ENCODE results near the gene SIK3.

SIK3 gene

DNA sequence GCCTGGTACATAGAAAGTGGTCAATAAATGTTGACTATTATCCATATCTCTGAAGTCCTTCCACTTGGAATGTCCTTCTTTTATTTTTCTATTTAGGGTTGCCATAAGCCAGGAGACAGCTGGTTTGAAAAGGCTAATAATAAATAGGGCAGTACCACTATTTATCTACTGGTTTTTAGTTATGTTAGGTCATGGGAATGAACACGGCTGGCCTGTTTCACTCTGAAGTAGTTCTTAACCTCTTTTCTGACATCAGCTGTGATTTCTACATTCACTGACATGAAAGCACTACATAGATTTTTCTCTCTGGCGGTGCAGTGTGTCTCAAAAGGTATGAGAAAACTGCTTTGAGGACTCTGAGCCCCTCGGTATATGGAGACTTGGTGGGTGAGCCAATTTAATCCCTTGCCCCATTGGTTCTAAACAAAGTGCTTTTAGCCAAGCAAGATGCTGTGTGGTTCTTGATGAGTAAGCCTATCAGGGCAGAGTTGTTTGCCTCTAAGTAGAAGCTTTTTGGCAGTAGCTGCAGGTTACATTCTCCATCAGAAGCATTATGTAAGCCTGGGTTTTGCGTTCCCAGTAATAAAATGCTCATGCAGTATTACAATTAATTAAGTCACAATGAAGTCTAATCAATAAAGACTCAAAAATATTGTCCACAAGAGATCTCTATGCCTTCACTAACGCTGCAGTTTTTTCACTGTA is 212.1 kb downstream of the SIK3 start:
- no peak for DNase-seq

DNA sequence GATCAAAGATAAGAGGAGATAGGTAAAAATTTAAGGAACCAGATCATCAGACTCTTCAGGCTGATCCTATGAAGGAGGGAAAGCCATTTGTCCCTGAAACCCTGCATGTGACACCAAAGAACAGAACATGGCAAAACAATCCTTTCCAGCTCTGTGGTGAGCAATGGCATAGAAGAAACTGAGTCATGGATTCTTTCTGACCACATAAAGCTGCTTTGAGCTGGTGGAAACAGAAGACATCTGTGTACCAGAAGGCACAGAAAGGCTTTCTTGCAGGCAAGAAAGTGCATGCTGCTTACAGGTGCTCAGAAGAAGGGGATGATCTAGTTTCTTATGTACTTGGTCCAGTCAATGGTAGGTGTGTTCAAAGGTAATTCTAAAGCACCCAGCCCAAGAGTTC is 215.8 kb downstream of the SIK3 start:
- DNase-seq, result no peak

DNA sequence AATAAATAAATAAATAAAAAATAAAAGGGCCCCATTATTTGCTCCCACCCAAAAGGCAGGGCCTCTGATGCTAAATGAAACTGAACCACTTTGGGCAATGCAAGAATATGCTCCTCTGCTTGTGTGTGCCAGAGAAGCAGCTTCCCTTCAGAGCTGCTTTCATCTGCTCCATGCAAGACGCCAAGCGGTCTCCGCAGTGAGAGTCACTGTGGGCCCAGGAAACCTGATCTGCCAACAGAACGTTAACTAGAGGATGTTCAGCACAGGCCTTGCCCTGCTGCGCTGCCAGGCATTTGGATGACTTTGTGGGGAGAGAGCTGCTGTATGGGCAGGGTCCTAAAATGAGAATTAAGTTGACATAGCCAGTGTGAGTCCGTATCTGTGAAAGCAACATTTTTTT is 217.1 kb downstream of the SIK3 start:
- no peak for DNase-seq

DNA sequence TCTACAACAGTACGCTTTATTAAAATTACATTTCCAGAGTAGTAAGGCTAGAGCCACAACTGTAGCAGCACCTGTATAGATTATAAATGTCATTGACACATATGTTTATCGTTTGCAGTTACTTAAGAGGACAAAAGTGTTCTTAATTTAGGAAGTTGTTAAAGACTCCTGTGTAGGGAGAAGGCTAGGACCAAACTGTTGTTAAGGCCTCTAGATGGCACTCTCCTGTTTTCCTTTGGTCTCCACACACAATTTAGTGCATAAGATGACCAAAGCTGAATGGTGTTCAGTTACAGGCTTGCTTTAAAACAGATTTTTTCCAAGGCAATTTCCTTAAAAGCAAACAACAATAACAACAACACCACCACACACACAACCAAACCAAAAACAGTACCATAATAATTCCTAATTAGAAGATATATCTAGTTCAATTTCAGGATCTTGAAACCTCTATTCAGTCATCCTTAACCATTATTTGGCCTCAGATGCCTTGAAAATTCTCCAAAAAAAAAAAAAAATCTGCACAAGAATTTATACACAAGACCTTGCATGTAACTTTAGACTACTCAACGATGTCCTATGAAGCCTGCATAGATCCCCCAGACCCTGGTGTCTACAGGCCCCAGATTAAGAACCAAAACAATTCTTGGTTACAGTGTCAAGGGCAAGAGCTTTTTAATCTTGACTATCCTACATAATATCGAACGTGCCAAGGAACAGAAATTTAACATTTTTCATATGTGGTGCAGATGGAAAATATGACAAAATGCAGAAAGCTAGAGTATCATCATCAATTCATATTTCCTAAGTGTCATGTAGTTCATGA is 218.2 kb downstream of the SIK3 start:
- peak; percentile 64 for DNase-seq

DNA sequence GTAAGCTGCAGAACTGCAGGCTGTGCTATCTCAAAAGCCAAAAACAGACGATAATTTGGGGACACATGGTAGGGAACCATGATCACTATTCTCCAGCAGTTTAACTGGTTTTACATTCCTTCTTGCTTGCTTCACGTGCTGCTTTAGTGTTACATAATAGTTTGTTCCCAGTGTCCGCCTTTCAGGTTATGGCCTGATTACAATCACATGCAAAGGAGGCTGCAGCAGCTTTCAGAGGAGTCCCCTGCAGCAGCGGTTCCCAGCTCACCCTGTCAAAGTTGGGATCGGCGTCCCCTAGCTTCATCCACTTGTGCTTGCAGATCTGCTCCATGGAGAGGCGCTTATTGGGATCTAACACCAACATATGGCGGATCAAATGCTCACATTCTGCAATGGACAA is 221.6 kb downstream of the SIK3 start:
- DNase-seq, result no peak

DNA sequence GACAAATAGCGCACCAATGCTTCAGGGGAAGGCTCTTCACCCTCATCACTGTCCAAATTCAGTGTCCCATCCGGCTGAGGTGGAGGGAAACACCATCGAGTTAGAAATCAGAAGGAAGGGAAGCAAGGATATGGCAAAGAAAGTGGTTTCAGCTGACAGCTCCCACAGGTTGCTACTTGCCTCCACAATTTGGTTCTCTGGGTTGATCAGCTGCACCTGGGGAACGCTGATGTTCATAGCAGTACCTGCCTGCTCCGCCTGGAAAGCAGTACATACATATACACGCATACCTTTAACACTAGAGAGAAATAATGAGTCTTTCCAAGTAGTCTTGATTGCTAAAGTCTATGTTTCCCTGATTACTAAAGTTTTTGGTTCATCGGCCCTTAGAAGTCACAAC is 223.0 kb downstream of the SIK3 start:
- no peak for DNase-seq

DNA sequence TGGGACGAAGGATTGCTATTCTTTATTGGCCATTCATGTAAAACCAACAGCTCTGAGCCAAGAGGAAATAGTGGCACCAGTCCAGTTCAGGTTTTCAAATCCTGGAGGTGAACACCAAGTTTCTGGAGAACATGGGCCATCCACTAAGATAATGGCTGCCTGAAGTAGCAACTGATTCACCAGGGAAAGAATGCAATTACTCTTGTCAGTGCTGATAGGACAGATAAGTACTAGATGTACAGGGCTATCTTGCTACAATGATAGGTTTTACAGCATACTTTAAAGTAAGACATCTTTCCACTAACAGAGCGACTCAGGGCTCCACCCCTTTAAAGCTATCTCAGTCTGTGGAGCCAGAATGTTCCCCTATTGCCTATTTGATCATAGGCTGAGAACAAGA is 224.0 kb downstream of the SIK3 start:
- DNase-seq, result no peak

DNA sequence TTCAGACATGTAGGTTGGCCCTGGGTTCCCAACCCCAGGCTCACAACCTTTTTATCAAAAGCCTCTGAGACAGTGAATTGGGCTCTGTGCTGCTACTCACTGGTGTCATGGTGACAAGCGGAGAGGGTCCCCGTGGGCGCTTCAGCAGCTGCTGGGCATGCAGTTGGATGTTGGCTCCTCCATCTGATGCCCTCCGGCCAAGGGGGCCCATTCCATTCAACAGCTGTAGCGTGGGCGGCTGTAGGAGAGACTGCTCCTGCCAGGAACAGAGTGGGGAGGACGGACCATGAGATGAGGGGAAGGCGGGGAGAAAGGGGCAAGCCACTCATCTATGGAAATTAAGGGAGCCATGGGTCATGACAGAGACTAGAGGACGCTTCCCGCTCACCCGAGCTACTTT is 224.8 kb downstream of the SIK3 start:
- DNase-seq, result no peak

DNA sequence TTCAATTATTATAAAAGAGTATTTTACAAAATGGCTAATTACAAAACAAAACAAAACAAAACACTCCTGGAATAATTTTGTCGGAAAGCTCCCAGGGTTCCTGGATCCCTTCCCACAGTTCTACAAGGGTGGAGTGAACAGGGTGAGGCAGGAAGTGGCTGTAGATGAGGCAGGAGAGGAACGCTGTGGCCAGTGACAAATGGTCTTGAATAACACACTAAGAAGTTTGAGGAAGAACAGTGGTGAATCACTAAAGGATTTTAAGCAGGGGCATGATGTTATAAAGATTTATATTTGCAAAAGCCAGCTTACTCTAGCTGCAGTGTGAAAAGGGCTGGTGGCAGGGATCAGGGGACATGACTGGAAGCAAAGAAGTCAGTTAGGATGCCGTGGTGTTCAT is 227.0 kb downstream of the SIK3 start:
- DNase-seq, result no peak

DNA sequence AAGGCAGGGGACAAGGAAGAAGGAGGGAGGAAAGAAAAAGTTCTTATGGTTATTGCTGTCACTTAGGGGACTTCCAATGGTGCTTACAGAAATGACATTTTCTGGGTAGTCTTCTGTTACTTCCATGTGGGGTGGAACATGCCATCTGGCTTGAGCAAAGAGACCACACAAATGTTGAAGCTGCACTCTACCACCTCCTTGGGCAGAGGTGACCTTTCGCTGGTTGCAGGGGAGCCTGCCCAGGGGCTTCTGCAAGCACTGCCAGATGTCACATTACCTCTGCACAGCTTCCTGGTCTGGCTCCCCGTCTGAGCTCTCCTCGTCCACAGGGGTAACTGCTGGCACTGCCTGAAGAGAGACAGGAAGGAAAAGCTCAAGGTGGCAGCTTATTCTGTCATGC is 228.2 kb downstream of the SIK3 start:
- no peak for DNase-seq

DNA sequence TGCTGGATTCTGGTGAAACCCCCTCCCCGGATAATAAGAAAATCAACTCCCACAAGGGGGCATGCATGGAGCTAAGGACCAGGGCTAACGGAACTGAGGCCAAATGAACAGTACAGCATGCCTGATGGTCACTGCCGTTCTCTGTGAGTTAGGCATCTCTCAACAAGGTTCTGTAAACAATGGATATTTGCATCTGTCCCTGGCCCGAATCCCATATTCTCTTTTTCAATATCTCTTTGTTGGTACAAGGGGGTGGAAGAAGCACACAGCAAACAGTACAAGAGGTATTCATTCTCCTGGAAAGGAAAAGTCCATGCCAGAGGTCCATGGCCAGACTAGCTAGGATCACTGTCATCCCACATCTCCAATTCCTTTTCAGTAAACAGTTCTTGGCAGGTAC is 228.6 kb downstream of the SIK3 start:
- DNase-seq, result no peak

DNA sequence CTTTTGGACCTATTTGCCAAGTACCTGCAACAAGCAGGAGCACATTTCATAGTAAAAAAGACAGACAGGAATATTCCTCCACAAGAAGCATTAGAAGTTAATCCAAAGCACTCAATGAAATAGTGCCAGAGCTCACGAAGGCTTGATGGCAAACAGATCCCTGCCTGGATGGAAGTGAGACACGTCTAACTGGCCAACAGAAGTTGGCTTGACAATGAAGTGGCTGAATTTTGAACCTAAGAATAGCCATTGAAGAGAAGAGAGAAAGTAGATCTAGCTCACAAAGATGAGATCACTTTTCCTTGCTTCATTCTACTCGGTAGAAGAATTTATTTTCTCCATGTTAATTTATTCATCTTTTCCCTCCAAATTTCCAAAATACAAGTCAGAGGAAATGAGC is 230.2 kb downstream of the SIK3 start:
- DNase-seq, result no peak

DNA sequence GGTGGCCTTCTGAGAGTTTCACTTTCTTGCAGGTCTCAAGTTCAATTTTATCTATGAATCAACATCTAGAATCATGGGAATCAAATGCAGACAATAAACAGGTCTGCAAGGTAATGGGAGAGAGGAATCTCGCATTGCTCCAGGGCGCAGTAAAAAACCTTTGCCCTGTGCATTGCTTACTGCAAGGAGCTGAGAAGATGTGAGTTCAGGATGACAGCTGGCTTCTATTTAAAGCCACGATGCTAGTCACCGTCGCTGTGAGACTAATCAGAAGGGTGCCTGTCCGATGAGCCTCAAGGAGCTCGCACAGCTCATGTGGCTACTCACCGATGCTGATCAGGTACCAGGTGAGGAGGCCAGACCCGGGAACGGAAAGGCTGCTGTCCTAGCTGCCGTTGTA is 230.6 kb downstream of the SIK3 start:
- DNase-seq, result no peak

DNA sequence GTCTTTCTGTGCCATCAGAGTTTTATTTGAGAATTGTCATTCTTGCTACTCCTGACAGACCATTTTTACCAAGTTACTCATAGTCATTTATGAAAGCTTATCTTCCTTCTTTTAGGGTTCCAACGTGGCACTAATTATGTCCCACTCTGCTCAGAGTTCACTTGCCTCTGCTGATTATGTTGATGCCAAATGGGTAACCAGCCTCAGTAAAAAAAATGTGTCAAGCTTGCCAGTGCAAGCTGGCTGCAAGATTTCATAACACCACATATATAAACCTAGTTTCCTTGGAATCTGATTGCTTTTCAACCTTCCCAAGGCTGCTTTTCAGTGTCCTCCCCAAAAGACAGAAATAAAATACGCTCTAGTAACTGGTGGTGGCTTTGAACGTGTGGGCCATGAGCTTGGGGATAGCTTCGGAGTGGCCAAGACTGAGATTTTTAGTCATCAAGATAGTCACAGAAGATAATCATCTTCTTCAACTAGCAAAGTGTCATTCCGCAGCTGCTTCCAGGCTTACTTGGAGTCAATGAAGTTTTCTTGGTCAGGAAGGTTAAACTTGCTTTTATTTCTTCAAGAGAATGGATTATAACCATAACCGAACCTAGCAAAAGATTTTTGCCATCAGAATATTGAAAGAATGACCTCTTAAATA is 231.3 kb downstream of the SIK3 start:
- DNase-seq, result no peak

DNA sequence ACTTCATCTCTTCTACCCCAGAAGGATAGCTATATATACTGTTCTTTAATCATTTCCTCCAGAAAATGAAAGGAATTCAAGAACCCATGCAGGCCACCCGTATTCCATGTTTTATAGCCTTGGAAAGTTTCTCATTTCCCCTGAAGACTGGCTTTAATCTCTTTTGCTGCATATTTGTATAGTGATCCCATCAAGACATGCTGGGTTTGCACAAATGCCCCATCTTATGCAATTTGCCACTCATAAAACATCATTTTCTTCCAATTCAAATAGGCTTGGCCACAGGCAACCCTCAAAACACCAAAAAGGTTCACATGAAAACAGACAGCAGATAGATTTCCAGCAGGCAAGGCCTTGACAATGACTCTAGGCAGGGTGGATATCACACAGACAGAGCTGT is 232.5 kb downstream of the SIK3 start:
- no peak for DNase-seq

DNA sequence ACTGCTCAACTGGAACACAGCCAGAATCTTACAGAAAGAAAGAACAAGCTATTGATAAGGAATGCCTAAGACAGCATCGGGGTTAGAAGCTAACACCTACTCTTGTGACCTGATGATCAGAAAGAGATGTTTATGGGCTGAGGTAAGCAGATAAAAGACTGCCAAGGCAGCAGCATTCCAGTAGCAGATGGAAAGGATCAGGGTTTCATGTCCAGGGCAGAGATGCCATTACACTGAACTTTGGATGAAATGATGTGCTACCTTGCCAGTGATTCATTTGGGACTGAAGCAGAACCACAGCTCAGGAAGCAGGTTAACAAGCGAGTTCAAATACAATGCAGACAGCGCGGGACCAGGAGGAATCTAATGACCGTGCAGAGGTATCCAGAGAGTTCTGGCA is 233.7 kb downstream of the SIK3 start:
- DNase-seq, result no peak

DNA sequence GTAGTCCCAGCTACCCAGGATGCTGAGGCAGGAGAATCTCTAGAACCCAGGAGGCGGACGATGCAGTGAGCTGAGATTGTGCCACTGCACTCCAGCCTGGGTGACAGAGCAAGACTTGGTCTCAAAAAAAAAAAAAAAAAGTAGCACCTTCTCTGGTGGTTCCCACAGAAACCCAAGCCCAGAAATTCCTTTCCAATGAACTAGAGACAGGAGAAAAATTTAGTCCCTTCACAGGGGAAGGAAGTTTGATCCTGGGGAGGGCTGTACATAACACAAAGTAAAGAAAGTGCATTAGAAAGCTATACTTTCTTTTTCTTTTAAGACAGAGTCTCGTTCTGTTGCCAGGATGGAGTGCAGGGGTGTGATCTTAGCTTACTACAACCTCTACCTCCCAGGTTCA is 235.3 kb downstream of the SIK3 start:
- DNase-seq, result no peak

DNA sequence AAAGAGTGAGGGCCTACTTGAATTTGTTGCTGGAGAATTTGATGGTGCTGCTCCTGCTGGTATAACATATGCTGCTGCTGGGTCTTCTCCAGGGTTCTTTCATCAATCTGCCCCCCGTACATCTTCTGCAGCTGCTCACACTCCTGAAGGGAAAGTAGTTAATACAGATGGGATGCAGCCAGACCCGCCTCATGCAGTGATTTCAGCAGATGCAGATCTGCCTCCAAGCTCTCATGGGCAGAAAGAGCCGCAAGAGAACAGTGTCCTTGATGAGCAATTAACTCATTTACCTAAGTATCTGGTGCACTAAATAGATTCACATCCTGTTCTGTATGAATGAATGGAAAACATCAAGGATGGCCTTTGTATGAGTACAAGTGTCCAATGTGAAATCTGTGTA is 236.0 kb downstream of the SIK3 start:
- no peak for DNase-seq

DNA sequence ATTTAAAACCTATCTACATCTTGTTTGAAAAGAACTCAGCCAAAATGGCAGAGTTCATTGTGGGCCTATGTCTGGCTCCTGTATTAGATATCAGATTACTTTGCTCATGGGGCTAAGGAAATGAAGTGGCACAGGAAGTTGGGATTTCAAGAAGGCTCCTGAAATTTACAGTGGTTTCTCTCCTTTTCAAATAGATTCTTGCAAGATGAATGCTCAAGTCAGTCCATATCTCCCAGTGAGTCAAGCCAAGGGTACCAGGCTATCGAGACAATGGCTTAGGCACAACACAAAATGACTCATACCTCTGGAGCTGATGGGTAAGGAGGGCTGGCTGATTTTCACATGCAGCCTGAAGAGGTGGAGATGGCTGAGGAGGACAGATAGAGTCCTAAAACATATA is 236.7 kb downstream of the SIK3 start:
- DNase-seq, result no peak

DNA sequence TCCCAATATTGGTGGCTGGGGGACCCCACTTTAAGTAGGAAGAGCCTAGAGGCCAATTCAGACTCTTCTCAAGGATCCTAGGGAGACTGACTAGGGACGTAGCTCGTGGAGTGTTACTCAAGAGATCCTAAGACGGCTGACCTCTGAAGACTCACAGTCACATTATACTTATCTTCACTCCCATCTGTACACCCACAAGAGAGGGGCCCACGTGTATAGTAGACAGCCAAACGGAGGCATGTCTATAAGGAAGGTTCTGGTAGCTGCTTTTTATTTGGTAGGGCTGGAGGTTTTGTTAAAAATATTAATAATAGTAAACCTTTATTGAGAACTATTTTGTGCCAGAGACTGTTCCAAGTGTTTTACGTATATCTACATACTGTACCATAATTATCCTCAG is 237.9 kb downstream of the SIK3 start:
- DNase-seq, result no peak

DNA sequence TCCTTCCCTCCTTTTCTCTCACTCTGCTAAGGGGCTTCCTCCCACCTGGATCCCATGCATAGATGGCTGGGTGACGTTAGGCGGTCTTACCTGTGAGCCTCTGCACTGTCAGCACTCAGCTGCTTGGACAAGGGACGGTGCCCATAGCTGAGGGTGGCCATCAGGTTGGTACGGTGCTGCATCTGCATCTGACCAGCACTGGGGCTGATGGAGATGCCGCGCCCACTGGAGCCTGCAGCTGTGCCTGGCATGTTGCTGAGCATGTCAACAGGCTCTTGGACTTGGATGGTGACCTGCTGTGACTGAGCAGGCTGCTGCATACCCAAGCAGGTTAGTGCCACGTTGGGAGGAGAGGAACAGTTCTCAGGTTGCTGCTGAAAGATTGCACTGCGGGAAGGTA is 239.1 kb downstream of the SIK3 start:
- no peak for DNase-seq

DNA sequence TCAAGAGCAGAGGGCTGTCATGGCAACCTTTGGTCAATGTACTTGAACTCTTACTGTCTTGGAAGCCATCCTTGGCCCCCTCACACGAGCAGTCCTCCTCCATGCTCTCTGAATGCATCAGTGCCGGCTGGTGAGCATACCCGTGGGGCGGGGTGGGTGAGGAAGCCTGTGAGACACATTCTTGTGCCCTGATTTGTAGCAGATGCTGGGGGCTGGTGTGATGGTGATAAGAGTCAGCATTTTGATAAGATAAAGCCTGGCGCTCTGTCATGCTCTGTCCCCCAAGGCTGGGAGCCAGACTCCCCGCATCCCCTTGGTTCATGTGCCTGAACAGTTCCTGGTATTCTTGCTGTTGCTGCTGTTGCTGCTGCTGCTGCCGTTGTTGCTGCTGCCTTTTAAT is 240.3 kb downstream of the SIK3 start:
- no peak for DNase-seq

DNA sequence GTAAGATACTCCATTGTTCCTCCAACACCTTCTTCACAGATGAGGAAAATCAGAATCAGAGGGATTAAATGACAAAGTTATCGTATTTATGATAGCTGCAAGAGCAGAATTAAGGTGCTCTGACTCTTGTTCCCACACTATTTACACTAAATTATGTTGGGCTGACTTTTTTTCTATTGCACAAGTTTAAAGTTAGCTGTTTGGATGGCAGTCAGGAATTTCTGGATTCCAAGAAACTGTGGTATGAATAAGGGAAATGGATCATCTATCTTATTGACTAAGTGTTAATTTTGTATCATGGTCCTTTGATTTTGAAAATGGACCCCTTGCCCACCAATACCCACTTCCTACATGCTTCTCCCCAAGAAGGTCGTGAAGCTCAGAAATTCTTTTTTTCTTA is 240.9 kb downstream of the SIK3 start:
- no peak for DNase-seq

DNA sequence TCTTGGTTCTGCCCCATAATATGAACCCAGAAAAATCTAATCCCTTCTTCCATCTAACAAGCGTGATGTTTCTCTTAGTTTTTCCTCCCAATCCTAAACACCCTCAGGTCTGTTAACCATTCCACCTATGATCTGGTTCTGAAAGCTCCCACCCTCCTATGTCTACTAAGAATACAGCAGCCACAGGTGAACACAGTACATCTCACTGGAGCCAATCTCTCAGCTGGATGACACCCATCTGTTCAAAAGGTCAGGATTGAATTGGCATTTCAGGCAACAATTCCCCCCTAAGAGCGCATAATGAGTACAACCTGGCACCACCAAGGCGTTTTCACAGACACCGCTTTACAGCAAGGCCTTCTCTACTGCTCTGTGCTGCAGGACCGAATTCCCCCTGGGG is 241.8 kb downstream of the SIK3 start:
- DNase-seq, result no peak

Data from CD4-positive, alpha-beta T cell treated with Interleukin-4 for 4 hours (primary cell).